H1 (cell line): ENCODE results near the gene BRD4. TPM values are rescaled to one million over a fixed set of nuclear protein-coding genes. Genes with fewer than 3 reads are reported as not detected.

Experiments
- EGR1 ChIP-seq: IDR thresholded peaks from 2 replicates; pipeline ENCODE4 v1.6.1; 2011; ENCODE audit warnings: low read depth, low read length, borderline replicate concordance
- EP300 ChIP-seq, 2 experiments: IDR thresholded peaks; 1 replicate in 1 of 2; 2 replicates in 1 of 2; pipeline ENCODE4 v1.6.1; 2011 to 2012; ENCODE audit warnings: low read depth in 2 of 2, low read length in 2 of 2, mild to moderate bottlenecking in 2 of 2, borderline replicate concordance in 1 of 2, inconsistent platforms in 1 of 2, moderate library complexity in 1 of 2
- HDAC2 ChIP-seq, 2 experiments: fragments of 300-600 bp in 1 of 2; sonication (generic) in 1 of 2; IDR thresholded peaks; 2 replicates each; pipeline ENCODE4 v1.6.1; 2011 to 2012; ENCODE audit warnings: low read depth in 2 of 2, low read length in 2 of 2, mild to moderate bottlenecking in 2 of 2, moderate library complexity in 2 of 2, borderline replicate concordance in 1 of 2, inconsistent platforms in 1 of 2
- HDAC6 ChIP-seq: IDR thresholded peaks from one replicate; pipeline ENCODE4 v1.7.1; 2012; ENCODE audit warnings: low read depth, mild to moderate bottlenecking, inconsistent platforms, low read length, moderate library complexity
- JUN ChIP-seq: IDR thresholded peaks from 2 replicates; pipeline ENCODE4 v1.6.1; 2011; ENCODE audit warnings: low read depth, mild to moderate bottlenecking, improper control_type of control experiment, low read length
- JUND ChIP-seq: IDR thresholded peaks from 2 replicates; pipeline ENCODE4 v1.6.1; 2011; ENCODE audit warnings: mild to moderate bottlenecking, improper control_type of control experiment, low read length
- NRF1 ChIP-seq: IDR thresholded peaks from 2 replicates; pipeline ENCODE4 v1.6.1; 2011; ENCODE audit warnings: mild to moderate bottlenecking, low read depth, low read length, improper control_type of control experiment
- PHF8 ChIP-seq: fragments of 200-600 bp; sonication (generic); conservative IDR thresholded peaks from 2 replicates; pipeline ENCODE4 v1.7.1; 2012; ENCODE audit warnings: low read depth, mild to moderate bottlenecking, inconsistent platforms, low read length, moderate library complexity
- POLR2A ChIP-seq, 2 experiments: IDR thresholded peaks; 1 replicate in 1 of 2; 2 replicates in 1 of 2; pipeline ENCODE4 v1.6.1; 2011; ENCODE audit warnings: low read depth in 2 of 2, low read length in 2 of 2, mild to moderate bottlenecking in 2 of 2; ENCODE audit errors: control extremely low read depth in 1 of 2
- RXRA ChIP-seq: IDR thresholded peaks from 2 replicates; pipeline ENCODE4 v1.6.1; 2011; ENCODE audit warnings: low read depth, mild to moderate bottlenecking, low read length, moderate library complexity; ENCODE audit not compliant: insufficient read depth
- SIN3A ChIP-seq, 2 experiments: IDR thresholded peaks in 1 of 2; conservative IDR thresholded peaks in 1 of 2; 2 replicates each; pipeline ENCODE4 v1.6.1; 2011 to 2012; ENCODE audit warnings: low read length in 2 of 2, improper control_type of control experiment in 1 of 2, low read depth in 1 of 2, mild to moderate bottlenecking in 1 of 2
- SP4 ChIP-seq: IDR thresholded peaks from 2 replicates; pipeline ENCODE4 v1.6.1; 2012; ENCODE audit warnings: low read length, inconsistent platforms
- TEAD4 ChIP-seq: IDR thresholded peaks from 2 replicates; pipeline ENCODE4 v1.6.1; 2012; ENCODE audit warnings: low read depth, low read length, inconsistent platforms, mixed read lengths
- YY1 ChIP-seq: IDR thresholded peaks from 2 replicates; pipeline ENCODE4 v1.6.1; 2011; ENCODE audit warnings: low read depth, mild to moderate bottlenecking, low read length
- polyA plus RNA-seq, 7 experiments: library from polyadenylated mRNA; depleted of rRNA in 3 of 7; stranded (reverse) in 5 of 7; unstranded in 2 of 7; fragments of >200 nt in 5 of 7; fragments of 200-250 nt in 2 of 7; gene quantifications; 1 replicate in 5 of 7; 2 replicates in 1 of 7; 4 replicates in 1 of 7; pipeline versions ENCODE4 v1.2.1 to v1.2.3, GENCODE V29; 2011 to 2013; ENCODE audit warnings: missing spikeins in 2 of 7, mixed read lengths in 2 of 7
- total RNA-seq: library from RNA; stranded (reverse); fragmentation: NEBNext Ultra II Directional; extraction: Animal tissue kit (Norgen Biotek cat#: 25700); gene quantifications from 2 replicates; pipeline ENCODE4 v1.2.1, GENCODE V29; 2021
- TF ChIP-seq, protein P1 (sequence below): IDR thresholded peaks from 2 replicates; pipeline ENCODE4 v1.6.1; 2012; ENCODE audit warnings: low read length, inconsistent platforms

Gene BRD4
- total and polyA plus RNA-seq, 2 of the 8 experiments (the other 6 are each of a cell fraction or from before 2014, with no cell fraction given): 14.1 to 146 TPM

DNA sequence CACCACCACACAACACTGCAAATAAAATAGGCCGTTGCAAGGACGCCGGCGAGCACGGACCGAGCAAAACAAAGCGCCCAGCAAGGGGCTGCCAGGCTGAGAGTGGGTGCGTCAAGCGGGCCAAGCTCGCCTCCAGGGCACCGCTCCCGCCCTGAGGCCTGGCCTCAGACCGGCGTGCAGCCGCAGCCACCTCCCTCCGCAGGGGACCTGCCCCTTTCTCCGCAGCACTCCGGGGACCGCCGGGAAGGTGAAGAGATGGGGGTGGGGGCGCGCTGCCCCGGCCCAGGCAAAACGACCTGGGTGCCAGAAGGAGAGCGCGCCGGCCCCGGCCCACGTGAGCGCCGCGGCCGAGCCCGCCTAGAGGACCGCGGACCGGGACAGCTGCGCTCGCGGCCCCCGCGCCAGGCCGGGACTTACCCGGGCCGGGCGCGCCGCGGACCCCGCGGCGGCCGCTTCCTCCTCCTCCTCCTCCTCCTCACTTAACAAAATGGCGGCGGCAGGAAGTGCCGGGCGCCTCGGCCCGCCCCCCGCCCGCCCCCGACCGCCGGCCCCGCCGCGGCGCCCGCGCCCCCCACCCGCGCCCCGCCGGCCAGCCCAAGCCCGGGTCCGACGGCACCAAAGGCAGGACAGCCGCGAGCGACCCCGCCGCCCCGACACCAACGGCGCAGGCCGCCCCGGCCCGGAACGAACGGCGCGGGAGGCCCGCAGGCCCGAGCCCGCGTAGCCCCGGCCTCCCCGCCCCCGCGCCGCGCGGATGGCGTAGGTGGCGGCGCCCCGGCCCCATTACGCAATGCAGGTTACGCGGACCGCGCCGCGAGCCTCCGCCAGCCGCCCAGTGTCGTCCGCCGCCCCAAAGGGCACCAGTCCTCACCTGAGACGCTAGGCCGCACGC, 674 bp downstream of the BRD4 start (continued):
- no peak for TF ChIP-seq TEAD4
- TF ChIP-seq, protein P1, sequence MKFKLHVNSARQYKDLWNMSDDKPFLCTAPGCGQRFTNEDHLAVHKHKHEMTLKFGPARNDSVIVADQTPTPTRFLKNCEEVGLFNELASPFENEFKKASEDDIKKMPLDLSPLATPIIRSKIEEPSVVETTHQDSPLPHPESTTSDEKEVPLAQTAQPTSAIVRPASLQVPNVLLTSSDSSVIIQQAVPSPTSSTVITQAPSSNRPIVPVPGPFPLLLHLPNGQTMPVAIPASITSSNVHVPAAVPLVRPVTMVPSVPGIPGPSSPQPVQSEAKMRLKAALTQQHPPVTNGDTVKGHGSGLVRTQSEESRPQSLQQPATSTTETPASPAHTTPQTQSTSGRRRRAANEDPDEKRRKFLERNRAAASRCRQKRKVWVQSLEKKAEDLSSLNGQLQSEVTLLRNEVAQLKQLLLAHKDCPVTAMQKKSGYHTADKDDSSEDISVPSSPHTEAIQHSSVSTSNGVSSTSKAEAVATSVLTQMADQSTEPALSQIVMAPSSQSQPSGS: no peak
- TF ChIP-seq HDAC2 (IDR thresholded peaks at IDR 0.05; ENCODE audit: borderline replicate concordance in 1 of 2, low read depth in 2 of 2, low read length in 2 of 2): no peak
- peak; percentile 58; the same call in 1 of the 2 replicates for TF ChIP-seq PHF8
- no peak for TF ChIP-seq NRF1
- TF ChIP-seq EGR1: peak; percentile 10; the same call in 1 of the 2 replicates
- 0 out of 4 replicates have a peak, but pooled peaks of 1 of the 2 experiments have one; percentile 54 for TF ChIP-seq SIN3A (conservative IDR thresholded peaks at IDR 0.05 in 1 of 2, IDR thresholded peaks at IDR 0.05 in 1 of 2; ENCODE audit: low read depth in 1 of 2, low read length in 2 of 2)
- peak; percentile 87; the same call in 1 of the 2 replicates for TF ChIP-seq YY1
- TF ChIP-seq RXRA: no peak
- TF ChIP-seq SP4: no peak
- TF ChIP-seq JUND: no peak
- TF ChIP-seq HDAC6: no peak
- peak in 1 of 2 experiments; percentile 24; a peak in 2 of 3 replicates for TF ChIP-seq POLR2A (IDR thresholded peaks at IDR 0.05; ENCODE audit: control extremely low read depth in 1 of 2, low read depth in 2 of 2, low read length in 2 of 2)
- TF ChIP-seq EP300 (IDR thresholded peaks at IDR 0.05; ENCODE audit: borderline replicate concordance in 1 of 2, low read depth in 2 of 2, low read length in 2 of 2): no peak
- TF ChIP-seq JUN: no peak
